ENCODE measurements around the gene COL4A4. TPM values are rescaled to one million over a fixed set of nuclear protein-coding genes. Genes with fewer than 3 reads are reported as not detected.

COL4A4 gene
- total RNA-seq, 4 donors from 2014 or later, result 5.0 to 5.5 (median 5.2) TPM

GRCh38 chr2:226956659-226957058, 207.3 kb downstream of the COL4A4 start:
- Histone ChIP-seq H3K9me3 (peaks cover 0 to 12% (median 0%) of the 10 kb centered on the region in 3 donors), H3K27ac (no peak overlapping the region), H3K27me3 (no peaks in the 10 kb centered on the region), H3K4me1 (peaks cover 0 to 5% (median 0%) of the 10 kb centered on the region in 3 donors), H3K36me3 (no peaks in the 10 kb centered on the region), H3K4me3 (no peak overlapping the region)
- WGBS, 2 donors (ENCODE audit: low coverage in 1 of 2), result 17% methylated on average over 1 of the region's 1 CpG; no CpG with 5 or more reads in 1 of the 2 donors
- TF ChIP-seq POLR2AphosphoS5 (IDR thresholded peaks at IDR 0.05) (no peak), POLR2A (IDR thresholded peaks at IDR 0.05) (no peak), EP300 (IDR thresholded peaks at IDR 0.05) (no peak), CTCF (IDR thresholded peaks at IDR 0.05) (no peak)
- ATAC-seq, result no peak

- ATAC-seq, result no peak
- no peak overlapping the region for H3K27ac ChIP-seq
- 81 to 93% methylated on average over 3 to 6 of the region's 6 CpGs for WGBS, 2 donors (ENCODE audit: low coverage in 1 of 2)
These were observed 210.2 kb downstream of the COL4A4 start for GRCh38 chr2:226953826-226954225.

GRCh38 chr2:226953206-226953605, 210.8 kb downstream of the COL4A4 start:
- H3K27me3 ChIP-seq, result no peaks in the 10 kb centered on the region
- no peak overlapping the region for H3K27ac ChIP-seq
- no peak for TF ChIP-seq POLR2AphosphoS5 (IDR thresholded peaks at IDR 0.05)
- TF ChIP-seq EP300 (IDR thresholded peaks at IDR 0.05), result no peak
- no peak for TF ChIP-seq POLR2A (IDR thresholded peaks at IDR 0.05)
- no peak for TF ChIP-seq CTCF (IDR thresholded peaks at IDR 0.05)
- H3K36me3 ChIP-seq, result no peaks in the 10 kb centered on the region
- H3K4me1 ChIP-seq, result peaks cover 0 to 5% (median 0%) of the 10 kb centered on the region in 3 donors
- no peak overlapping the region for H3K4me3 ChIP-seq
- ATAC-seq, result no peak
- WGBS, 2 donors (ENCODE audit: low coverage in 1 of 2), result 70 to 89% methylated on average over 3 of the region's 3 CpGs
- peaks cover 0 to 3% (median 0%) of the 10 kb centered on the region in 3 donors for H3K9me3 ChIP-seq

More at GRCh38 chr2:226953826-226954225, 210.2 kb downstream of the COL4A4 start:
- Histone ChIP-seq H3K36me3 (no peaks in the 10 kb centered on the region), H3K9me3 (peaks cover 0 to 4% (median 0%) of the 10 kb centered on the region in 3 donors), H3K4me3 (no peak overlapping the region), H3K27me3 (no peaks in the 10 kb centered on the region), H3K4me1 (peaks cover 0 to 5% (median 0%) of the 10 kb centered on the region in 3 donors)
- TF ChIP-seq EP300 (IDR thresholded peaks at IDR 0.05) (no peak), POLR2A (IDR thresholded peaks at IDR 0.05) (no peak), CTCF (IDR thresholded peaks at IDR 0.05) (no peak), POLR2AphosphoS5 (IDR thresholded peaks at IDR 0.05) (no peak)

Small RNA genes lying within 50 kb of the gene (small RNA-seq; reads per million reads assigned to genes)
- 0 reads per million in 4 donors for gene RF00554

Other genes starting within 250 kb of the COL4A4 start
- gene COL4A3, start 419 bp upstream of the COL4A4 start, total RNA-seq, result 1 to 10 TPM; 2.7 to 8.9 (median 6.1) TPM
- 100 to 1,000 TPM; 106 to 140 (median 118) TPM for gene MFF, start 161.0 kb upstream of the COL4A4 start, total RNA-seq
- not detected for gene TM4SF20, start 215.1 kb upstream of the COL4A4 start, total RNA-seq
- gene SCYGR1, start 223.7 kb upstream of the COL4A4 start, total RNA-seq, result not detected